BJ (cell line): Measurements from ENCODE around the gene VSTM2L. TPM values are rescaled to one million over a fixed set of nuclear protein-coding genes. Genes with fewer than 3 reads are reported as not detected.

Source experiments
- CTCF ChIA-PET: fragments of 350-600 bp; formaldehyde crosslinking; extraction: SDS; loops from one replicate; lab custom pipeline; 2021; ENCODE audit warnings: antibody characterized with exemption, inconsistent platforms; lab: Yijun Ruan, JAX
- POLR2A ChIA-PET: fragments of 300-600 bp; sonication (Branson Sonifier 250); formaldehyde crosslinking; extraction: SDS; loops from one replicate; lab custom pipeline; 2021; ENCODE audit warnings: antibody characterized with exemption; lab: Charles Lee
- DNase-seq: peaks from one replicate; pipeline ENCODE4 v3.0.0-alpha.2; 2011; ENCODE audit warnings: low read depth
- H3K27me3 ChIP-seq: 2 replicates; pipeline ENCODE4 v1.6.0; 2011; ENCODE audit warnings: low read length; ENCODE audit not compliant: control insufficient read depth, insufficient read depth
- H3K36me3 ChIP-seq: 2 replicates; pipeline ENCODE4 v1.5.1; 2011; ENCODE audit warnings: low read length; ENCODE audit not compliant: control insufficient read depth, insufficient read depth
- H3K4me3 ChIP-seq: 2 replicates; pipeline ENCODE4 v1.5.1; 2011; ENCODE audit warnings: low read depth, mild to moderate bottlenecking, control low read depth, low read length
- polyA plus RNA-seq: library from polyadenylated mRNA; depleted of rRNA; stranded (reverse); fragments of >200 nt; gene quantifications from 2 replicates; pipeline ENCODE4 v1.2.3, GENCODE V29; 2011
- TF ChIP-seq, protein P1 (sequence below): IDR thresholded peaks from 2 replicates; pipeline ENCODE4 v1.5.1; 2011; ENCODE audit warnings: low read depth, mild to moderate bottlenecking, control low read depth, inconsistent platforms, low read length, moderate library complexity; ENCODE audit not compliant: insufficient read depth

Gene VSTM2L
- polyA plus RNA-seq, 1 experiment: 1.2 TPM

DNA sequence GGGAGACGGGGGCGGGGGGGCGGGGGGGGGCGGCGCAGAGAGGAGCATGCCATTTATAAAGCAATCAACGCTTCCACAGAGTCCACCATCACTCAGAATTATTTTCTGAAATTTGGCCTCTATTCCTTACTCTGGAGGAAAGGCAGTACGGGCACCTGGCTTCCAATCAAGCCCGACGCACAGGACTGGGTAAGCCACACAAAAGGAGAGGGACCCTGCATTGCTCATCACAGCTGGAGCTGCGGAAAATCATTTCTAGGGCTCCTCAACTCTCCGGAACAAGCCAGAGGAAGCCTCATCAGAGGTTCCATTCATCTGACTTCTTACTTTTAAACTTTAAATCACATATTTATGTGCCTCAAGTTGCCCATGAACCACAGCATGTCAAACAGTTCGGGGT, 74.4 kb downstream of the VSTM2L start:
- H3K27me3 ChIP-seq: no peaks in the 10 kb centered on the region
- CTCF ChIA-PET: no interaction called here
- no peaks in the 10 kb centered on the region for H3K36me3 ChIP-seq
- H3K4me3 ChIP-seq: no peak overlapping the region
- POLR2A ChIA-PET: no interaction called here
- TF ChIP-seq, protein P1, sequence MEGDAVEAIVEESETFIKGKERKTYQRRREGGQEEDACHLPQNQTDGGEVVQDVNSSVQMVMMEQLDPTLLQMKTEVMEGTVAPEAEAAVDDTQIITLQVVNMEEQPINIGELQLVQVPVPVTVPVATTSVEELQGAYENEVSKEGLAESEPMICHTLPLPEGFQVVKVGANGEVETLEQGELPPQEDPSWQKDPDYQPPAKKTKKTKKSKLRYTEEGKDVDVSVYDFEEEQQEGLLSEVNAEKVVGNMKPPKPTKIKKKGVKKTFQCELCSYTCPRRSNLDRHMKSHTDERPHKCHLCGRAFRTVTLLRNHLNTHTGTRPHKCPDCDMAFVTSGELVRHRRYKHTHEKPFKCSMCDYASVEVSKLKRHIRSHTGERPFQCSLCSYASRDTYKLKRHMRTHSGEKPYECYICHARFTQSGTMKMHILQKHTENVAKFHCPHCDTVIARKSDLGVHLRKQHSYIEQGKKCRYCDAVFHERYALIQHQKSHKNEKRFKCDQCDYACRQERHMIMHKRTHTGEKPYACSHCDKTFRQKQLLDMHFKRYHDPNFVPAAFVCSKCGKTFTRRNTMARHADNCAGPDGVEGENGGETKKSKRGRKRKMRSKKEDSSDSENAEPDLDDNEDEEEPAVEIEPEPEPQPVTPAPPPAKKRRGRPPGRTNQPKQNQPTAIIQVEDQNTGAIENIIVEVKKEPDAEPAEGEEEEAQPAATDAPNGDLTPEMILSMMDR: no peak
- DNase-seq: no peak

DNA sequence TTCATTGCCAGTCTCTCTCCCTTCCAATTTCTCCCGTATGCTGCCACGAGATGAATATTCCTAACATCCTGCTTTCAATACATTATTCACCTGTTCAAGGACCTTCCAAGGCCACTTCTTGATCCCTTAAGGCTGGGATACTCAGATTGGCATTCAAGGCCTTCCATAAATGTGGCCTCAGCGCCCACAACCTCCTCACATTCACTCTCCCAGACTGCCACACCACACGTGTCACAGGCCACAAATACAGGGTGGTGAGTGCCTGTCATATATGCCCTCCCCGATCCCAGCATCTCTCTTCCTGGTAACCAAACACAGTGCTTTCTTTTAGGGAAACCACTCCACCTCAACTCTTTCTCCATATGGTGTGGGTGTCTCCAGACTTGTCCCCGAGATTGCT, 74.9 kb downstream of the VSTM2L start:
- H3K27me3 ChIP-seq: no peaks in the 10 kb centered on the region
- TF ChIP-seq, protein P1: no peak
- DNase-seq: no peak
- ChIA-PET POLR2A (no interaction called here), CTCF (no interaction called here)
- no peak overlapping the region for H3K4me3 ChIP-seq
- H3K36me3 ChIP-seq: no peaks in the 10 kb centered on the region

DNA sequence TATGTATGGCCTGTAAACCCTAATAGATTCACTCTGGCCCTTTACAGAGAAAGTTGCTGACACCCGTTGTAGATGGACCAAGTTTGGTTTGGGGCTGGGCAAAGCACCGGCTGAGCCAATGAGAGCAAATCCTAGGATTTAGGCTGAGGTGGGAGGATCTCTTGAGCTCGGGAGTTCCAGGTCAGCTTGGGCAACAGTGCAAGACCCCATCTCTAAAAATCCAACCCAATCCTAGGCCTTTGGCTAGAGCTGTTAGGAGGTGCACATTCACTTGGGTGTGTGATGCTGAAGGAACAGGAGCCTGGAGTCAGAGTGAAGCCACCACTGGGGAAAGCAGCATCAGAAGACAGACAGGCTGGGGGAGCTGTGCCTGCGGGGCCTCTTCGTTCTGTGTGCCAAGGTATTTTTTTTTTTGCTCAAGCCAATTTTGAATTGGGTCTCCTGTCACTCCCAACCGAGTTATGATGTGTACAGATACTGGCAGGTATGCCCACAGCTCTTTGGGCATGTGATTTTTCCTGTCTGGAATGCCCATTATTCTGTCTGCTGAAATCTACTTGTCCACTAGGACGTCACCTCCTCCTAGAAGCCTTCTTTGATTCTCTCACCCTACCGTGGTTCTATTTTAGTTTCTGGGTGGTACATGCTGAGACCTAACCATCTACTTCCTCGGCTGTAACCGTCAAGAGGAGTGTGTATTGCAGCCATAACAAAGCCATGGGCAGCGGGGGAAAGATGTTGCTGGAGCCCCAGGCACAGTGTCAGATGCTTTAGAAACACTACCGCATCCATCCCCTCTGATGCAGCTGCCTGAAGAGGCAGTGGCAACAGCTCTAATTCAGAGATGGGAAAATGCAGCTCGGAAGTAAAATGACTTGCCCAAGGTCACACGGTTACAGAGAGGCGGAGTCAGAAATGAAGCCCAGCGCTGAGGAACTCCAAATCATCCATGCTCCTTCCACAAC, 76.4 kb downstream of the VSTM2L start:
- ChIA-PET POLR2A (no interaction called here), CTCF (interaction anchor here (0.6 to 1.3 kb wide), 3 partner anchors 14 to 326 kb away, joined by 3 to 4 read pairs (median 4); no protein-coding TSS in a partner anchor)
- Histone ChIP-seq H3K27me3 (no peaks in the 10 kb centered on the region), H3K36me3 (no peaks in the 10 kb centered on the region), H3K4me3 (no peak overlapping the region)
- DNase-seq: no peak
- TF ChIP-seq, protein P1: no peak

DNA sequence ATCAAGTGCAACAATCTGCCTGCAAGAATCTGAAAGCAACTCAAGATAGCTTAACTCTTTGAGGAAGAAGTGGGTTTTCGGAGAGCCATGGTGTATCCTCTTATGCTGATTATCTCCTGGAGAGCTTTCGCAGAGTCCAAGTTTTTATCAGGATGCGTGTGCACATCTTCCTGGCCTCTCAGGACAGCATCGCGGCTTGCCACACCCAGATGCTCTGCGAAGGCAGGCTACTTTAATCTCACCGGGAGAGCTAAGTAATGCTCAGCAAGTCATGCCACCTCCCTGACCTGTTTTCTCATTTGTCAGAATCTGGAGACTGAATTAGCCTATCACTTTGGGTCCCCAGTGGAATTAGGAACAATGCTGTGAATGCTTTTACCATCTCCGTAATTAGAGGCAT, 77.5 kb downstream of the VSTM2L start:
- CTCF ChIA-PET: interaction anchor here (0.6 to 1.3 kb wide), 3 partner anchors 13 to 325 kb away, joined by 3 to 4 read pairs (median 4); no protein-coding TSS in a partner anchor
- TF ChIP-seq, protein P1: no peak
- POLR2A ChIA-PET: no interaction called here
- Histone ChIP-seq H3K4me3 (no peak overlapping the region), H3K36me3 (no peaks in the 10 kb centered on the region), H3K27me3 (no peaks in the 10 kb centered on the region)
- DNase-seq: no peak

DNA sequence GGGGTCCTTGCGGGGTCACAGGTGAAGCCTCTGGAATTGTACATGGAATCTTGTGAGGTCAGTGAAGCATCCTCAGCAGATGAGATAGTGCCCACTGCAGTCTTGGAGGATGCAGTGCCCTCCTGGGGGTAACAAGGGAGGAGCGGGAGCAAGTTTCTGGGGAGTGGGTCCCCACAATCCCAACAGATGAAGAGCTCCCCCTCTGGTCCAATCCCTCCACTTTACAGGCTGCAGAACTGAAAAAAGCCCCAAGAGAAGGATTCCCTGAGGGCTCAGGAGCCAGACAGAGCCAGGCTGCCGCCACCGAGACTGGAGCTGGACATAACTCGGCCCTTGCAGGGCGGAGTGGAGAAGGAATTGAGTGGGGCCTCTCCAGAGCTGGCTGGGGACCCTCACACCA, 77.9 kb downstream of the VSTM2L start:
- ChIA-PET POLR2A (no interaction called here), CTCF (interaction anchor here (0.7 kb wide), 1 partner anchor 417 kb away, joined by 3 read pairs; no protein-coding TSS in a partner anchor)
- H3K4me3 ChIP-seq: no peak overlapping the region
- H3K27me3 ChIP-seq: no peaks in the 10 kb centered on the region
- no peak for DNase-seq
- TF ChIP-seq, protein P1: no peak
- H3K36me3 ChIP-seq: no peaks in the 10 kb centered on the region
